SU-DHL-6 (cell line): ENCODE measurements around the gene FZD10.

ENCODE experiments used
- H2AFZ ChIP-seq: fragments of 200-600 bp; sonication (generic); 2 replicates; pipeline ENCODE4 v1.6.1; 2014; ENCODE audit warnings: low read depth, mild to moderate bottlenecking, moderate library complexity, mixed read lengths, antibody characterized with exemption, low read length; ENCODE audit not compliant: severe bottlenecking
- H3F3A ChIP-seq: fragments of 200-600 bp; shearing (Covaris generic); 2 replicates; pipeline ENCODE4 v1.6.0; 2016; ENCODE audit warnings: antibody characterized with exemption, mild to moderate bottlenecking; ENCODE audit not compliant: insufficient read depth
- H3K27ac ChIP-seq: fragments of 200-600 bp; sonication (generic); 2 replicates; pipeline ENCODE4 v1.5.1; 2016; ENCODE audit warnings: low read depth, mild to moderate bottlenecking, low read length, moderate library complexity, mixed read lengths
- H3K27me3 ChIP-seq: fragments of 200-600 bp; sonication (generic), shearing (Covaris generic); 2 replicates; pipeline ENCODE4 v1.6.0; 2014; ENCODE audit warnings: mild to moderate bottlenecking, low read length
- H3K36me3 ChIP-seq: fragments of 200-600 bp; sonication (generic); 2 replicates; pipeline ENCODE4 v1.6.1; 2014; ENCODE audit warnings: mild to moderate bottlenecking, low read length, mixed read lengths
- H3K4me2 ChIP-seq: fragments of 300-600, 200-600 bp; shearing (Covaris generic), sonication (generic); 2 replicates; pipeline ENCODE4 v1.6.0; 2014; ENCODE audit warnings: low read length, low read depth, mild to moderate bottlenecking; ENCODE audit not compliant: poor library complexity, severe bottlenecking
- H3K4me3 ChIP-seq: fragments of 200-600 bp; sonication (generic); 2 replicates; pipeline ENCODE4 v1.5.1; 2014; ENCODE audit warnings: antibody characterized with exemption, low read length, mild to moderate bottlenecking, mixed read lengths; ENCODE audit not compliant: insufficient read depth, poor library complexity, severe bottlenecking
- H3K79me2 ChIP-seq: fragments of 200-600 bp; sonication (generic); 2 replicates; pipeline ENCODE4 v1.6.1; 2014; ENCODE audit warnings: mild to moderate bottlenecking, low read length, moderate library complexity; ENCODE audit not compliant: insufficient read depth
- H3K9ac ChIP-seq: fragments of 200-600 bp; sonication (generic); 2 replicates; pipeline ENCODE4 v1.7.0; 2014; ENCODE audit warnings: mild to moderate bottlenecking, low read length
- H3K9me2 ChIP-seq: fragments of 200-600 bp; sonication (generic); replicated peaks from 2 replicates; pipeline ENCODE4 v1.6.1; 2014; ENCODE audit warnings: low read length; ENCODE audit not compliant: insufficient read depth
- H3K9me3 ChIP-seq: fragments of 200-600 bp; sonication (generic); 2 replicates; pipeline ENCODE4 v1.6.1; 2014; ENCODE audit warnings: low read length, mixed read lengths; ENCODE audit not compliant: insufficient read depth
- H4K20me1 ChIP-seq: fragments of 200-600 bp; sonication (generic); 2 replicates; pipeline ENCODE4 v1.6.1; 2014; ENCODE audit warnings: low read depth, mild to moderate bottlenecking, antibody characterized with exemption, low read length, moderate library complexity, mixed read lengths
- CTCF ChIP-seq: fragments of 200-600 bp; sonication (generic); IDR thresholded peaks from one replicate; pipeline ENCODE4 v1.5.1; 2017; ENCODE audit warnings: antibody characterized with exemption, mild to moderate bottlenecking, low read length, moderate library complexity; ENCODE audit not compliant: insufficient read depth, poor library complexity, severe bottlenecking
- EZH2phosphoT487 ChIP-seq: fragments of 200-600 bp; sonication (generic), shearing (Covaris generic); conservative IDR thresholded peaks from 2 replicates; pipeline ENCODE4 v1.6.1; 2018; ENCODE audit warnings: mild to moderate bottlenecking, antibody characterized with exemption, low read length, moderate library complexity, mixed read lengths

Gene FZD10

DNA sequence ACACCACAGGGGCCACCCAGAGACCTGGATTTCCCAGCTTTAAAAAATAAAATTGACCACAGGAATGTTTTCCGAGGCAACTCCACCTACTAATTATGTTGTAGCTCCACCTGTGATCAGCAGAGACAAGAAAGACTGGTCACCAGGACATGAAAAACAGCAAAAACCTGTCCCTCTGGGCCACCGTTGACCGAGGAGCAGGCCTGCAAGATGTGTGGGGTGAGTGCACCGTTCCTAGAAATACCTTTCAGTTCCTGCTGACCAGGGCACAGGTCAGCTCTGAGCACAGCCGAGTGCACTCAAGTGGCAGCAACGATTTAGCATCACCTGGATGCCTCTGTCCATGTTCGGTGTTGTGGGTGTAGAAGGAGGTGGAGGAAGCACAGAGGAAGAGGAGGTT is 16.9 kb downstream of the FZD10 start:
- no peaks in the 10 kb centered on the region for H3K27me3 ChIP-seq
- TF ChIP-seq CTCF, result no peak
- TF ChIP-seq EZH2phosphoT487, result no peak
- H4K20me1 ChIP-seq, result no peaks in the 10 kb centered on the region
- no peaks in the 10 kb centered on the region for H3K79me2 ChIP-seq
- no peak overlapping the region for H3K9ac ChIP-seq
- H3K9me2 ChIP-seq, result no peaks in the 10 kb centered on the region
- H3K27ac ChIP-seq, result no peak overlapping the region
- H2AFZ ChIP-seq, result no peak overlapping the region
- H3K4me3 ChIP-seq, result no peak overlapping the region
- H3K9me3 ChIP-seq, result no peaks in the 10 kb centered on the region
- H3K4me2 ChIP-seq, result no peak overlapping the region
- no peaks in the 10 kb centered on the region for H3F3A ChIP-seq
- no peaks in the 10 kb centered on the region for H3K36me3 ChIP-seq

DNA sequence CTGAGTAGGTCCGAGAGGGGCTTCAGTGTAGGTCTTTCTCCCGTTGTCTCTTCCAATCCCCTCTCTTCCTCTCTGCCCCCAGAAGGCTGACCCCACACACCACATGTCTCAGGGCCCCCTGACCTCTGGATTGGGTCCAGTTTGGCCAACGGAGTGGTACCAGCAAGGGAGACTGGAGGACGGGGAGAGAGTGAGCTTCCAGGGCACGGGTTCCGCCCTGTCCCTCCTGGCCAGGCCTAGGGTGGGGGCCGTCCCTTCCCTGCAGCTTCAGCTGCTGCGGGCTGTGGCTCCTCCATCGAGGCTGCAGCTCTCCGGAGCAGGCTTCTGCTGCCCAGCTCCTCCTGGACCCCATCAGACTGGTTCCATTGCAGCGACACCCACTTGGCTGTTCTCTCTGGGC is 17.4 kb downstream of the FZD10 start:
- no peaks in the 10 kb centered on the region for H3K9me3 ChIP-seq
- H3K79me2 ChIP-seq, result no peaks in the 10 kb centered on the region
- no peak overlapping the region for H3K4me2 ChIP-seq
- H3K27me3 ChIP-seq, result no peaks in the 10 kb centered on the region
- H3K4me3 ChIP-seq, result no peak overlapping the region
- no peak overlapping the region for H3K9ac ChIP-seq
- no peak for TF ChIP-seq EZH2phosphoT487
- no peak for TF ChIP-seq CTCF
- H3K9me2 ChIP-seq, result no peaks in the 10 kb centered on the region
- no peaks in the 10 kb centered on the region for H3K36me3 ChIP-seq
- H3K27ac ChIP-seq, result no peak overlapping the region
- no peaks in the 10 kb centered on the region for H4K20me1 ChIP-seq
- H3F3A ChIP-seq, result no peaks in the 10 kb centered on the region
- no peak overlapping the region for H2AFZ ChIP-seq

DNA sequence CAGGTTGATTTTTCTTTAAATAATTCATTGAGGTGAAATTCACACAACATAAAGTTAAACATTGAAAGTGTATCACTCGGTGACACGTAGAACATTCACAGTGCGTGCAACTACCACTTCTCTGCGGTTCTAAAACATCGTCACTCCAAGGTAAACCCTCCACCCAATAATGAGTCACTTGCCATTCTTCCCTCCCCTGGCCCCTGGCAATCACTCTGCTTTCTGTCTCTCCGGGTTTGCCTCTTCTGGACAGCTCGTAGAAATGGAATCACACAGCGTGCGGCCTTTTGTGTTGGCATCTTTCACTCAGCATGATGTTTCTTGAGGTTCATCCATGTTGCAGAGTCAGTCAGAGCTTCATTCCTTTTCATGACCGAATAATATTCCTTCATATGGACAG is 18.9 kb downstream of the FZD10 start:
- H4K20me1 ChIP-seq, result no peaks in the 10 kb centered on the region
- H3K9me3 ChIP-seq, result no peaks in the 10 kb centered on the region
- H3F3A ChIP-seq, result no peaks in the 10 kb centered on the region
- no peak overlapping the region for H3K4me2 ChIP-seq
- H2AFZ ChIP-seq, result no peak overlapping the region
- H3K79me2 ChIP-seq, result no peaks in the 10 kb centered on the region
- no peaks in the 10 kb centered on the region for H3K36me3 ChIP-seq
- no peak overlapping the region for H3K27ac ChIP-seq
- H3K4me3 ChIP-seq, result no peak overlapping the region
- no peak for TF ChIP-seq CTCF
- no peak for TF ChIP-seq EZH2phosphoT487
- H3K9me2 ChIP-seq, result no peaks in the 10 kb centered on the region
- H3K9ac ChIP-seq, result no peak overlapping the region
- no peaks in the 10 kb centered on the region for H3K27me3 ChIP-seq
